ENCODE data around the gene SECTM1.

GRCh38 chr17:82287868-82288801 is 45.4 kb downstream of the SECTM1 start:
- TF ChIP-seq CTCF (conservative IDR thresholded peaks at IDR 0.05 in 1 of 2, IDR thresholded peaks at IDR 0.05 in 1 of 2; ENCODE audit: extremely low read depth in 1 of 2, insufficient read depth in 1 of 2, low read depth in 1 of 2, low read length in 2 of 2) (no peak), EZH2 (IDR thresholded peaks at IDR 0.05; ENCODE audit: borderline replicate concordance, low read length) (no peak)

All from mammary epithelial cell (primary cell).